SIG-M5 treated with dmso at 0.1 percent for 504 hours (cell line): ENCODE results near the gene FRAT1.
"Not testable (repeated sequence)": the region's sequence is repeated elsewhere in the genome, so short reads cannot be mapped to it uniquely, and the experiment has no call there.

Experiments used
- DNase-seq: peaks from one replicate; lab custom pipeline; 2025; ENCODE audit not compliant: unreplicated experiment; lab: John Stamatoyannopoulos, UW

The FRAT1 gene

GRCh38 chr10:97318772-97319651, at the start of gene FRAT1:
TSS of gene FRAT1 (plus strand) at chr10:97319271. CDS start at chr10:97319454, 183 bp downstream.
- peak; percentile 76 for DNase-seq

GRCh38 chr10:97270523-97271154, 48.4 kb upstream of the FRAT1 start:
- DNase-seq, result no peak

GRCh38 chr10:97273700-97274099, 45.4 kb upstream of the FRAT1 start:
- no peak for DNase-seq

- no peak for DNase-seq
These were observed 44.2 kb upstream of the FRAT1 start for GRCh38 chr10:97274828-97275227.

GRCh38 chr10:97277551-97277950, 41.5 kb upstream of the FRAT1 start:
- no peak for DNase-seq

- peak; percentile 47 for DNase-seq
These were observed 40.5 kb upstream of the FRAT1 start for GRCh38 chr10:97278491-97278989.

GRCh38 chr10:97279121-97279815, 39.8 kb upstream of the FRAT1 start:
- DNase-seq, result no peak

- no peak for DNase-seq
These were observed 38.3 kb upstream of the FRAT1 start for GRCh38 chr10:97280783-97281182.

- not testable (repeated sequence) for DNase-seq
These were observed 29.0 kb upstream of the FRAT1 start for GRCh38 chr10:97290076-97290475.

- not testable (repeated sequence) for DNase-seq
These were observed 28.3 kb upstream of the FRAT1 start for GRCh38 chr10:97290576-97291356.

- DNase-seq, result no peak
These were observed 27.5 kb upstream of the FRAT1 start for GRCh38 chr10:97291357-97292096.

- peak; percentile 98 for DNase-seq
These were observed 26.8 kb upstream of the FRAT1 start, which contains the start of gene ARHGAP19 for GRCh38 chr10:97292097-97292861. TSS of gene ARHGAP19 (minus strand) at chr10:97292637. CDS start at chr10:97292627, 10 bp downstream.

GRCh38 chr10:97292862-97293198, 26.2 kb upstream of the FRAT1 start:
- DNase-seq, result no peak

GRCh38 chr10:97297556-97298222, 21.4 kb upstream of the FRAT1 start:
- no peak for DNase-seq

GRCh38 chr10:97298223-97298571, 20.9 kb upstream of the FRAT1 start:
- no peak for DNase-seq

- no peak for DNase-seq
These were observed 18.1 kb upstream of the FRAT1 start for GRCh38 chr10:97300980-97301379.

GRCh38 chr10:97302088-97302791, 16.8 kb upstream of the FRAT1 start:
- no peak for DNase-seq

GRCh38 chr10:97307441-97307840, 11.6 kb upstream of the FRAT1 start:
- DNase-seq, result no peak
